SK-N-SH (cell line): ENCODE measurements around the gene PIEZO2. TPM values are rescaled to one million over a fixed set of nuclear protein-coding genes. Genes with fewer than 3 reads are reported as not detected.

ENCODE experiments used
- CTCF ChIA-PET: fragments of 300-600, 350-600 bp; formaldehyde crosslinking; extraction: SDS; loops from one replicate; lab custom pipeline; 2021; lab: Yijun Ruan, JAX
- POLR2A ChIA-PET: fragments of 350-600 bp; sonication (Branson Sonifier 250); formaldehyde crosslinking; extraction: SDS; loops from one replicate; lab custom pipeline; 2020; ENCODE audit warnings: antibody characterized with exemption, inconsistent platforms; lab: Yijun Ruan, JAX
- DNase-seq: peaks from one replicate; pipeline ENCODE4 v3.0.0; 2012
- H2AFZ ChIP-seq: fragments of 200-600 bp; sonication (generic); 2 replicates; pipeline ENCODE4 v1.8.1; 2016; ENCODE audit warnings: antibody characterized with exemption, mild to moderate bottlenecking, low read depth
- H3F3A ChIP-seq: fragments of 200-600 bp; sonication (generic); replicated peaks from 2 replicates; pipeline ENCODE3; 2016; ENCODE audit warnings: antibody characterized with exemption, mild to moderate bottlenecking; ENCODE audit not compliant: insufficient read depth
- H3K27ac ChIP-seq, 2 experiments: fragments of 200-500 bp in 1 of 2; fragments of 200-600 bp in 1 of 2; sonication (Bioruptor generic) in 1 of 2; sonication (generic), shearing (Covaris generic) in 1 of 2; 2 replicates each; pipeline versions ENCODE4 v1.5.1 to v1.6.1; 2014 to 2016; ENCODE audit warnings: low read depth in 2 of 2, inconsistent platforms in 1 of 2, low read length in 1 of 2, mild to moderate bottlenecking in 1 of 2, mixed read lengths in 1 of 2
- H3K27me3 ChIP-seq: fragments of 200-600 bp; sonication (generic), shearing (Covaris generic); 2 replicates; pipeline ENCODE4 v1.6.1; 2016; ENCODE audit warnings: mixed run types; ENCODE audit not compliant: insufficient read depth
- H3K36me3 ChIP-seq, 2 experiments: fragments of 200-500 bp in 1 of 2; fragments of 200-600 bp in 1 of 2; sonication (Bioruptor generic) in 1 of 2; sonication (generic) in 1 of 2; replicated peaks in 1 of 2; 2 replicates each; pipeline versions ENCODE3 to v1.5.1; 2014 to 2016; ENCODE audit warnings: low read length in 1 of 2, mild to moderate bottlenecking in 1 of 2; ENCODE audit not compliant: insufficient read depth in 2 of 2, control insufficient read depth in 1 of 2
- H3K4me1 ChIP-seq, 2 experiments: fragments of 200-500 bp in 1 of 2; fragments of 200-600 bp in 1 of 2; sonication (Bioruptor generic) in 1 of 2; sonication (generic), shearing (Covaris generic) in 1 of 2; 2 replicates each; pipeline versions ENCODE4 v1.5.1 to v1.6.1; 2014 to 2016; ENCODE audit warnings: low read depth in 1 of 2, low read length in 1 of 2, mixed run types in 1 of 2; ENCODE audit not compliant: insufficient read depth in 2 of 2, control insufficient read depth in 1 of 2
- H3K4me2 ChIP-seq: fragments of 200-600 bp; sonication (generic), shearing (Covaris generic); 2 replicates; pipeline ENCODE4 v1.6.1; 2017; ENCODE audit warnings: mixed run types
- H3K4me3 ChIP-seq, 2 experiments: fragments of 200-500 bp in 1 of 2; fragments of 200-600 bp in 1 of 2; sonication (Bioruptor generic) in 1 of 2; sonication (generic), shearing (Covaris generic) in 1 of 2; 2 replicates each; pipeline versions ENCODE4 v1.5.1 to v1.8.1; 2014 to 2016; ENCODE audit warnings: low read depth in 2 of 2, inconsistent platforms in 1 of 2, low read length in 1 of 2, mild to moderate bottlenecking in 1 of 2, mixed read lengths in 1 of 2, moderate library complexity in 1 of 2
- H3K79me2 ChIP-seq: fragments of 200-600 bp; sonication (generic); 2 replicates; pipeline ENCODE4 v1.8.1; 2017; ENCODE audit warnings: mild to moderate bottlenecking; ENCODE audit not compliant: insufficient read depth
- H3K9ac ChIP-seq: fragments of 200-600 bp; sonication (generic); 2 replicates; pipeline ENCODE4 v1.6.1; 2017; ENCODE audit warnings: mixed run types
- H3K9me2 ChIP-seq: fragments of 200-600 bp; sonication (generic); 2 replicates; pipeline ENCODE4 v1.6.1; 2017; ENCODE audit warnings: mixed run types
- H3K9me3 ChIP-seq: fragments of 200-600 bp; sonication (generic); 2 replicates; pipeline ENCODE4 v1.6.1; 2017; ENCODE audit warnings: mixed run types, mild to moderate bottlenecking, moderate library complexity
- H4K20me1 ChIP-seq: fragments of 200-600 bp; sonication (generic); 2 replicates; pipeline ENCODE4 v1.6.1; 2017; ENCODE audit warnings: mild to moderate bottlenecking, mixed run types; ENCODE audit not compliant: insufficient read depth
- CHD2 ChIP-seq: fragments of 150-350 bp; IDR thresholded peaks from 2 replicates; pipeline ENCODE4 v1.6.1; 2018; ENCODE audit warnings: low read length; ENCODE audit not compliant: partially characterized antibody
- CTCF ChIP-seq: fragments of 200-600 bp; sonication (generic); IDR thresholded peaks from 2 replicates; pipeline ENCODE4 v1.6.1; 2017; ENCODE audit warnings: antibody characterized with exemption, mild to moderate bottlenecking, moderate library complexity
- EZH2phosphoT487 ChIP-seq: fragments of 200-600 bp; sonication (generic); IDR thresholded peaks from 2 replicates; pipeline ENCODE4 v1.6.1; 2017; ENCODE audit warnings: low read depth, mixed run types, mild to moderate bottlenecking, antibody characterized with exemption, moderate library complexity, borderline replicate concordance
- FOSL2 ChIP-seq: IDR thresholded peaks from 2 replicates; pipeline ENCODE4 v1.4.0; 2012; ENCODE audit warnings: low read depth, mild to moderate bottlenecking, moderate library complexity, borderline replicate concordance
- FOXJ3 ChIP-seq: sonication (generic); formaldehyde crosslinking; IDR thresholded peaks from 2 replicates; pipeline ENCODE4 v1.5.1; 2020; ENCODE audit warnings: mild to moderate bottlenecking, missing genetic modification reagents
- GABPA ChIP-seq: IDR thresholded peaks from 2 replicates; pipeline ENCODE4 v1.4.0; 2012; ENCODE audit warnings: low read depth, mild to moderate bottlenecking
- GATA2 ChIP-seq: sonication (generic); formaldehyde crosslinking; IDR thresholded peaks from 2 replicates; pipeline ENCODE4 v1.5.0; 2020; ENCODE audit warnings: mild to moderate bottlenecking, missing genetic modification reagents
- MEF2A ChIP-seq: IDR thresholded peaks from 2 replicates; pipeline ENCODE4 v1.4.0; 2012; ENCODE audit warnings: low read depth, borderline replicate concordance
- MXI1 ChIP-seq: IDR thresholded peaks from 2 replicates; pipeline ENCODE4 v1.6.1; 2012; ENCODE audit warnings: mild to moderate bottlenecking, low read depth, low read length, improper control_type of control experiment
- NRF1 ChIP-seq: IDR thresholded peaks from 2 replicates; pipeline ENCODE4 v1.6.1; 2012; ENCODE audit warnings: low read depth, mild to moderate bottlenecking, low read length
- PBX3 ChIP-seq: IDR thresholded peaks from 2 replicates; pipeline ENCODE4; 2012
- RCOR1 ChIP-seq: fragments of 150-350 bp; IDR thresholded peaks from 2 replicates; pipeline ENCODE4 v1.6.1; 2017; ENCODE audit warnings: antibody characterized with exemption, low read length
- RFX5 ChIP-seq: IDR thresholded peaks from 2 replicates; pipeline ENCODE4 v1.6.1; 2012; ENCODE audit warnings: mild to moderate bottlenecking, improper control_type of control experiment, low read length
- RXRA ChIP-seq: IDR thresholded peaks from 2 replicates; pipeline ENCODE4 v1.4.0; 2012; ENCODE audit warnings: low read depth, mild to moderate bottlenecking, borderline replicate concordance
- TAF1 ChIP-seq: IDR thresholded peaks from 2 replicates; pipeline ENCODE4 v1.6.1; 2012; ENCODE audit warnings: low read depth, mild to moderate bottlenecking, low read length, moderate library complexity, borderline replicate concordance
- TCF12 ChIP-seq: IDR thresholded peaks from 2 replicates; pipeline ENCODE4 v1.4.0; 2012
- TEAD4 ChIP-seq: IDR thresholded peaks from 2 replicates; pipeline ENCODE4 v1.4.0; 2012; ENCODE audit warnings: mild to moderate bottlenecking, borderline replicate concordance; ENCODE audit not compliant: insufficient read depth
- USF2 ChIP-seq: fragments of 150-350 bp; IDR thresholded peaks from 2 replicates; pipeline ENCODE4 v1.6.1; 2017; ENCODE audit warnings: antibody characterized with exemption, low read length, low read depth, borderline replicate concordance
- YY1 ChIP-seq: IDR thresholded peaks from 2 replicates; pipeline ENCODE4 v1.4.0; 2012; ENCODE audit warnings: low read depth, mild to moderate bottlenecking
- ZBTB33 ChIP-seq: IDR thresholded peaks from 2 replicates; pipeline ENCODE4 v1.4.0; 2012; ENCODE audit warnings: low read depth, borderline replicate concordance
- WGBS: methylation state at CpG from one replicate; pipeline ENCODE4 v1.1.6; 2017; ENCODE audit warnings: low lambda C conversion rate; 5-methylcytosine and 5-hydroxymethylcytosine counted together
- polyA plus RNA-seq, 3 experiments: library from polyadenylated mRNA; depleted of rRNA; stranded (reverse); fragments of >200 nt; gene quantifications; 2 replicates each; pipeline ENCODE4 v1.2.3, GENCODE V29; 2012

The PIEZO2 gene
- polyA plus RNA-seq (2012; rRNA removed): not detected in 2 replicates
- polyA plus RNA-seq (2012; cell fraction: cytosol; rRNA removed): not detected in 2 replicates
- not detected in 2 replicates for polyA plus RNA-seq (2012; cell fraction: nucleus; rRNA removed)

- H3K36me3 ChIP-seq: no peaks in the 10 kb centered on the region
- H3K9me3 ChIP-seq: no peaks in the 10 kb centered on the region
- H3K4me3 ChIP-seq: no peak within 1 kb of the TSS
- no peaks in the 10 kb centered on the region for H3K79me2 ChIP-seq
- H3F3A ChIP-seq: no peaks in the 10 kb centered on the region
- no peak within 1 kb of the TSS for H3K9ac ChIP-seq
- POLR2A ChIA-PET: no interaction called here
- H3K4me1 ChIP-seq: no peaks in the 10 kb centered on the region
- DNase-seq: peak; percentile 28
- no peak within 1 kb of the TSS for H2AFZ ChIP-seq
- peaks cover 70% of the 10 kb centered on the region for H3K27me3 ChIP-seq
- TF ChIP-seq GABPA (no peak), PBX3 (peak; percentile 50)
- CTCF ChIA-PET: no interaction called here
- no peak within 1 kb of the TSS for H3K4me2 ChIP-seq
- WGBS: 6% methylated on average over 28 of the region's 62 CpGs
- H4K20me1 ChIP-seq: no peaks in the 10 kb centered on the region
- no peak within 1 kb of the TSS for H3K27ac ChIP-seq
- no peaks in the 10 kb centered on the region for H3K9me2 ChIP-seq
Observed at GRCh38 chr18:11149441-11150270, at the start of gene PIEZO2. TSS of gene PIEZO2 (minus strand) at chr18:11149569. CDS start at chr18:11148588, 981 bp downstream.

GRCh38 chr18:11183637-11184036, 34.3 kb upstream of the PIEZO2 start:
- CTCF ChIA-PET: no interaction called here
- Histone ChIP-seq H3F3A (no peaks in the 10 kb centered on the region), H4K20me1 (no peaks in the 10 kb centered on the region), H3K9me2 (no peaks in the 10 kb centered on the region), H3K36me3 (no peaks in the 10 kb centered on the region), H3K9me3 (no peaks in the 10 kb centered on the region), H3K4me3 (no peak overlapping the region)
- TF ChIP-seq TCF12: no peak
- no peak for TF ChIP-seq EZH2phosphoT487
- TF ChIP-seq MXI1: no peak
- no peak for TF ChIP-seq RCOR1
- TF ChIP-seq RFX5: no peak
- no peak for TF ChIP-seq TEAD4
- no peak for TF ChIP-seq GATA2
- TF ChIP-seq FOSL2: no peak
- TF ChIP-seq USF2: no peak
- no peak for TF ChIP-seq FOXJ3
- no peak for TF ChIP-seq CHD2
- TF ChIP-seq GABPA: no peak
- no peak for TF ChIP-seq TAF1
- no peak for TF ChIP-seq CTCF
- TF ChIP-seq MEF2A: no peak
- no peak for TF ChIP-seq YY1
- no peak for TF ChIP-seq ZBTB33
- no peak for TF ChIP-seq NRF1
- TF ChIP-seq RXRA: no peak
- TF ChIP-seq, all 33 proteins: peak for 0
- H3K27ac ChIP-seq: no peak overlapping the region
- peaks cover 30% of the 10 kb centered on the region; the same call in 1 of the 2 replicates for H3K27me3 ChIP-seq
- no peaks in the 10 kb centered on the region for H3K4me1 ChIP-seq
- H3K4me2 ChIP-seq: no peak overlapping the region
- POLR2A ChIA-PET: no interaction called here
- 21% methylated on average over 2 of the region's 2 CpGs for WGBS
- no peaks in the 10 kb centered on the region for H3K79me2 ChIP-seq
- no peak for DNase-seq
- H3K9ac ChIP-seq: no peak overlapping the region
- no peak overlapping the region for H2AFZ ChIP-seq
